Anterior cingulate cortex (tissue), 58 donors: Measurements from ENCODE around the gene SIRT1.
"Not testable (repeated sequence)": the region's sequence is repeated elsewhere in the genome, so short reads cannot be mapped to it uniquely, and the experiment has no call there.

ENCODE experiments used
- DNase-seq, 58 donors: peaks; one replicate each; lab custom pipeline; 2025; lab: John Stamatoyannopoulos, UW

SIRT1 gene

DNA sequence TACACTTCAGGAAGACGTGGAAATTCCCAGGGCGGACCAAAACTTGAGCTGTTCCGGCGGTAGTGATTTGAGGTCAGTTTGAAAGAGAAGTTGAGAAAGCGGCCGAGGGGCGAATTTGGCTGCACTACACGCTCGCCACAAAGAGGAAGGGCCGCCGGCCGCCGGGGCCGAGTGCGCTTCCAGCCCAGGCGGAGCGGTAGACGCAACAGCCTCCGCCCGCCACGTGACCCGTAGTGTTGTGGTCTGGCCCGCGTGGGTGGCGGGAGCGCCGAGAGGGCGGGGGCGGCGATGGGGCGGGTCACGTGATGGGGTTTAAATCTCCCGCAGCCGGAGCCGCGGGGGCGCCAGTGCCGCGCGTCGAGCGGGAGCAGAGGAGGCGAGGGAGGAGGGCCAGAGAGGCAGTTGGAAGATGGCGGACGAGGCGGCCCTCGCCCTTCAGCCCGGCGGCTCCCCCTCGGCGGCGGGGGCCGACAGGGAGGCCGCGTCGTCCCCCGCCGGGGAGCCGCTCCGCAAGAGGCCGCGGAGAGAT lies at the start of gene SIRT1:
Gene SIRT1, plus strand, starts transcription at position 344 of the 529 bp plus-strand sequence. Its CDS starts 66 bp downstream, at position 410.
- DNase-seq = peak; percentile 48 to 98 (median 94)

DNA sequence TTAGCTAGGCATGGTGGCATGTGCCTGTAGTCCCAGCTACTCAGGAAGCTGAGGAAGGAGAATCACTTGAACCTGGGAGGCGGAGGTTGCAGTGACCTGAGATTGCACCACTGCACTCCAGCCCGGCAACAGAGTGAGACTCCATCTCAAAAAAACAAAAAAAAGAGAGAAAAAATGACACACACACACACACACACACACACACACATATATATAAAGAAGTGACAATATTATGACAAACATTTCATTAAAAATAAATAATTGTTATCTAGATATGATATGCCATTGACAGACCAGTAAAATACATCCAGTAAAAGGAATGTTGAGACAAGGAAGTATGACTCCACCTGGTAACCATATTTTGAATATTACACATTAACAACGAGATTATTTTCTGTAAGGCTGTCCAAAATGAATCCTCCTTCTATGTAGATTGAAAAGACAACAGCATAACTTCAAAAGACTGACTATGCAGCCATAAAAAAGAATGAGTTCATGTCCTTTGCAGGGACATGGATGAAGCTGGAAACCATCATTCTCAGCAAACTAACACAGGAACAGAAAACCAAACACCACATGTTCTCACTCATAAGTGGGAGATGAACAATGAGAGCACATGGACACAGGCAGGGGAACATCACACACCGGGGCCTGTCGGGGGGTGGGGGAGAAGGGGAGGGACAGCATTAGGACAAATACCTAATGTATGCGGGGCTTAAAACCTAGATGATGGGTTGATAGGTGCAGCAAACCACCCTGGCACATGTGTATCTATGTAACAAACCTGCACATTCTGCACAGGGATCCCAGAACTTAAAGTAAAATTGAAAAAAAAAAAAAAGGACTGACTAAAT lies 48.7 kb upstream of the SIRT1 start:
- DNase-seq = not testable (repeated sequence)

DNA sequence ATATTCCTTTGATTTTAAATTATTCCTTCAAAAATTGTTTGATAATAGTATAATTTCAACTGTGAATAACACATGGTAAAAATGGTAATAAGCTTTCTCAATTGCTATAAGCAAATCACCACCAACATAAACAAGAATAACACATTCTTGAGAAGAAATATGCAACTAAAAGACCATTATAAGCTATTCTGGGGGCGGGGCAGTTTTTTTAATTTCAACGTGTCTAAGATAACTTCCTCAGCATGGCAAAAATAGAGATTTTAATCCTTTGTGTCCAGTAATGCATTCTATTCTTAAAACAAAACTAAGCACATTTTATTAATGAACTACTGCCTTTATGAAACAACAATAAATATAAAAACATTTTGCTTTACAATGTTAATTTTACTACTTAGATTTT lies 48.0 kb upstream of the SIRT1 start:
- DNase-seq = no peak

DNA sequence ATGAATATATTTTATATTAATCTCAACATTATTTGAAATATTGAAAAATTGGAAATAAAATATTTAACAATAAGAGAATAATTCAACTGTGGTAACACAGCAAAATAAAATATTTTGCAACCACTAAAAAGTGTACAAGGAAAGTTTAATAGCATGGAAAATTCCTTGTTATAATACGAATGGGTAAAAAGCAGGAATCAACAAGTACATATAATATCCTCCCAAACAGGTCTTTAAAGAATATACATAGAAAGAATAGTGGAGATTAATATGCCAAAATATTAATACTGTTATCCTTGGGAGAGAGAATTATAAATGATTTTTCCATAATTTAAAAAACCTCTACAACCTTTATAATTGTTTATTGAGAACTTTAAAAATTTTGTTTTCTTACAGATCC lies 47.5 kb upstream of the SIRT1 start:
- no peak for DNase-seq

DNA sequence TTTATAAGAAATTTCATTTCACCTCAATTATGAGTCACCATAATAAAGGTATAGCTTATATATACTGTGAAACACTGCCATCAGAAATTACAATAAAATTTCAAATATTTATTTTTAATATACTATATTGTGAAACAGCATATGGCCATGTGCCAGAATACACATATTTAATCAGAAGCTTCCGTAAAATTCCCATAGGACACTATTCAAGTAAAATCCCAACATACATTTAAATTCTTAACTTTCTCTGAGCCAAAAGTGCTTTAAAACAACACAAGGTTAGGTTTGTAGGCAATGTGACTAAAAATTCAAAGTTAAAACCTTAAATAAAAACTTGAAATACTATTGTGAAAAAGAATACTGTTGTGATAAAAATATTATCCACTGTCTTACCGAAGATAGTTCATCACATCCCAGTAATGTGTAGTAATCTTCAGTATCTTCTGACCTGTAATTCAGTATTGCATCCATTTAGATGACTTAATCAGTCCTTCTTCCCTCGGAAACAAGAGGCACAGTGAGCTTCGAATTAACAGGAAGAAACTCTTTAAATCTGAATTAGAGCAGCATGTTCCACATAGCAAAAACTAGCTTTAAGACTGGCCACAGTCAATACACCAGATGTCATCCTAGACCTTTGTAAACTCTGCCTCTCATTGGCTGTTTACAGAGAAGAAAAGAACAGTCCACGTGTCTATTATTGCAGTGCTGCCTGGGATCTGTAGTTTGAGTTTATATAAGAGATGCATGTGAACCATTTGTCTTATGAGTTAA lies 46.7 kb upstream of the SIRT1 start, which contains the start of gene DNAJC12:
Gene DNAJC12, minus strand, starts transcription at position 648 of the 774 bp plus-strand sequence. Its CDS starts 177 bp downstream, at position 471.
- peak in 12 of 58 donors; percentile 6 to 83 (median 20) for DNase-seq

DNA sequence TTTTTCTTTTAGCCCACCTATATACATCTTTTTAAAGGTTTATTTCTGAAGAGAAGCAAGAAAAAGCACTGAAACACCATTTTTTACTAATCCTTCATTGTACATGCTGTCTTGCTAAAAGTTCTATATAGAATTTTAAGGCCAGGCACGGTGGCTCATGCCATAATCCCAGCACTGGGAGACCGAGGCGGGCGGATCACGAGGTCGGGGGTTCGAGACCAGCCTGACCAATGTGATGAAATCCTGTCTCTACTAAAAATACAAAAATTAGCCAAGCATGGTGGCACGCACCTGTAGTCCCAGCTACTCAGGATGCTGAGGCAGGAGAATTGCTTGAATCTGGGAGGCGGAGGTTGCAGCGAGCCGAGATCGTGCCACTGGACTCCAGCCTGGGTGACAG lies 44.9 kb upstream of the SIRT1 start:
- DNase-seq = not testable (repeated sequence)

DNA sequence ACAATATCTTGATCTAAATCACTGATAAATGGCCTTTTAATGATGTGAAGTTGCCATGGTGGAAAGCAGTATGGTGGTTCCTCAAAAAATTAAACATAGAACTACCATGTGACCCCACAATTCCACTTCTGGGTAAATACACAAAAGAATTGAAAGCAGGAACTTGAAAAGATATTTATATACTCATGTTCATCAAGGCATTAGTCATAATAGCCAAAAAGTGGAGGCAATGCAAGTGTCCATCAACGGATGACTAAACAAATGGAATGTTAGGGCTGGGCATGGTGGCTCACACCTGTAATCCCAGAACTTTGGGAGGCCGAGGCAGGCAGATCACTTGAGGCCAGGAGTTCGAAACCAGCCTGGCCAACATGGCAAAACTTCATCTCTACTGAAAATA lies 44.5 kb upstream of the SIRT1 start:
- DNase-seq = no peak

DNA sequence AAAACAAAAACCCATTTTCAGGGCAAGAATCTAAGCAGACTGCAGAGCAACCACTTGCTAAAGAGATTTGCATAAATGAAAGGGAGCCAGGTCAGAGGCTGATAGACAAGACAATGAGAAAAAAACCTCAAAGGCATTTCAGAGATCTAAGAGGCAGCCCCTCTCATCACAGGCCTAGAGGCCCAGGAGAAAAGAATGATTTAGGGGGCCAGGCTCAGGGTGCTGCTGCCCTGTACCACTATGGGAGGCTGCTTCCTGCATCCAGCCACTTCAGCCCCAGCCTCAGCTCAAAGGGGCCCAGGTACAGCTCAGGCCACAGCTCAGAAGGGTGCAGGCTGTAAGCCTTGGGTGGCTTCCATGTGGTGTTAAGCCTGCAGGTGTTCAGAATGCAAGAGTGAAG lies 42.7 kb upstream of the SIRT1 start:
- DNase-seq = no peak

DNA sequence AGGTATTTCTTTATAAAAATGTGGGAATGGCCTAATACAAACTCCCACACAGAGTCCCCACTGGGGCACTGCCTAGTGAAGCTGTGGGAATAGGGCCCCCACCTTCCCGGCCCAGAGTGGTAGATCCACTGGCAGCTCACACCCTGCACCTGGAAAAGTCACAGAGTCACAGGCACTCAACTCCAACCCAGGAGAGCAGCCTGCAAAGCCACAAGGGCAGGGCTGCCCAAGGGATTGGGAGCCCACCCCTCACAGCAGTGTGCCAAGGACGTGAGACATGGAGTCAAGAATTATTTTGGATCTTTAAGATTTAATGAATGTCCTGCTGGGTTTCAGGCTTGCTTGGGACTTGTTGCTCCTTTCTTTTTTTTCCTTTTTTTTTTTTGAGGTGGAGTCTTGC lies 41.2 kb upstream of the SIRT1 start:
- DNase-seq = no peak

DNA sequence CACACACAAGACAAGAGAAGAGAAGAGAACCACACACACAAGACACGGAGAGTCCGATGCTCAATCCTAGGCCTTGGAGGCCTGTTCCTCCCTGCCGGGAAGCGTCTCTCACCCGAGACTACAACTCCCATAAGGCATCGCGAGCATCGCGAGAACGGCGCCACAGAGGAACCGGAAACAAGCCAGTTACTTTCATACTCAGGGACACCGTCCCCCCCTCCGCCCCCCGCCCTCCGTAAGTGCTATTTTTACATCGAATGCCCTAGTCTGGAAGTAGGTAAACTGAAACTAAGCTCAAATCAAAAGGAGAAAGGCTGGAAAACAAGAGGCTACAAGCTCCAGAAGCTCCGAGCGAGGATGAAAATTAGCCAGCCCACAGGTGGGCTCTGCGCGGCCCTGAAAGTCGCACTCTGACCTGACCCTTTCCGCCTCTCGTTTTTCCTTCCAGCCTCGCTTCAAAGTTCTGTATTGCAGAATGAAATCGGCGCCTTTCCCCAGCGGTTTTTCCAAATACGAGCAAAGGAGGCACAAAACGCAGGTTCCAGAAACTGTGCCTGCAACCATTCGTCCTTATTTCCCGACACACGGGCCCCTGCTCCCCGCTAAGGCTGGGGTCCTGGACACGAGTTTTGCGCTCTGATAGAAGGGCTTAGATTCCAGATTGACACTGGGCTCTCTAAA lies 35.0 kb upstream of the SIRT1 start:
- DNase-seq = peak; percentile 63 to 97 (median 89)

DNA sequence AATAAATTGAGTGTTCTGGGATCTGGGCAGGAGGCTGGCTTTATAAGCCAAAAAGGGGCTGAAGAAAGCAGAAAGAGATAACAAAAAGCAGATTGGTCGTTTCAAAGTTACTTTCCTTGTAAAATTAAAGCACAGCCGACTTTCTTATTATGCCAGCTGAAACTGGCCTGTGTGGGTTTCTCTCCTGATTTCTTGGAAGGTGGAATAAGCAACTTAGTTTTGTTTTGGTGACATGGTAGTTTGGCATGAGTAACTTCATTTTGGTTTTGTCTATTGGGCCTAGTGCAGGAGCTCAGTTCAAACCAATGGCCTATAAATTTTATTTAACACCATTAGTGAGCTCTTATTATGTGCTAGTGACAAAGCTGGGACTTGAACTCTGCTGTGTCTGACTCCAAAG lies 33.3 kb upstream of the SIRT1 start:
- DNase-seq = no peak

DNA sequence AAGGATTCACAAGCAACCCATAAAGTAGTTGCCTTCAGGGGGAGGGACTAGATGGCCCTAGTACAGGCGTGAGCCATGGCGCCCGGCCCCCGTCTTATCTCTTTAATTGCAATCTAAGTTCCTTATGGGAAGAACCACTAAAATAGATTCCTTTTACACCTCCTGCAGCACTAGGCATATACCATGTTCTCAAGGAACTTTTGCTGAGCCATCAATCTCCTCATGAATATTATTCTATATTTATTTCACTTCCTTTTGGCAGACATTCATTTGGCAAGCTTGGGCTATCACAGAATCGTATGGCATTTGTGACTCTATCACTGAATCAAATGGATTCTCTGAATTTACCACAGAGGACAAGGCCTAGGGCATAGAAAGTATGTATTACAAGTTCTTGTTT lies 31.7 kb upstream of the SIRT1 start:
- DNase-seq = no peak

DNA sequence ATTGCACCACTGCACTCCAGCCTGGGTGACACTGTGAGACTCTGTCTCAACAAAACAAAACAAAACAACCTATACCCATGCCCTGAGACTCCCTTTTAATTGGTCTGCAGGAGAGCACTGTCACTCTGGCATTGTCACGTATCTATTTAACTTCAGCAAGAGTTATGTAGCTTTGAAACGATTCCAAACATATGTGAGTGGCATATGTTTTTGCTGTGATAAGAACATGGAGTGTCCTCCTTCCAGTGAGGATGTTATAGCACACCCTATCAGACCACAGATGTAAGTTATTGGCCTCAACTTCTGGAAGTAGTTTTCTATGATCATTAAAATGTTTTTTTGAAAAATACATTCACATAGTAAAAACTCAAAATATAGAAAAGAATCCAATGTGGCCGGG lies 30.9 kb upstream of the SIRT1 start:
- DNase-seq = no peak

DNA sequence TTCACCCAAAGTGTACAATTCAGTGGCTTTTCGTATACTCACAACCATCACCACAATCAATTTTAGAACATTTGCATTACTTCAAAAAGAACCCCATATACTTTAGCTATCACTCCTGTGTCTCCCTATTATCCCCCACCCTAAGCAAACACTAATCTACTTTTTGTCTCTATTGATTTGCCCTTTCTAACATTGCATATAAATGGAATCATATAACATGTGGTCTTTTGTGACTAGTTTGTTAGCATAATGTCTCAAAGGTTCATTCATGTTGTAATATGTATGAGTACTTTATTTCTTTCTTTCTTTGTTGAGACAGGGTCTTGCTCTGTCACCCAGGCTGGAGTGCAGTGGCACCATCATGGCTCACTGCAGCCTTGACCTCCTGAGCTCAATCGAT lies 25.5 kb upstream of the SIRT1 start:
- no peak for DNase-seq

DNA sequence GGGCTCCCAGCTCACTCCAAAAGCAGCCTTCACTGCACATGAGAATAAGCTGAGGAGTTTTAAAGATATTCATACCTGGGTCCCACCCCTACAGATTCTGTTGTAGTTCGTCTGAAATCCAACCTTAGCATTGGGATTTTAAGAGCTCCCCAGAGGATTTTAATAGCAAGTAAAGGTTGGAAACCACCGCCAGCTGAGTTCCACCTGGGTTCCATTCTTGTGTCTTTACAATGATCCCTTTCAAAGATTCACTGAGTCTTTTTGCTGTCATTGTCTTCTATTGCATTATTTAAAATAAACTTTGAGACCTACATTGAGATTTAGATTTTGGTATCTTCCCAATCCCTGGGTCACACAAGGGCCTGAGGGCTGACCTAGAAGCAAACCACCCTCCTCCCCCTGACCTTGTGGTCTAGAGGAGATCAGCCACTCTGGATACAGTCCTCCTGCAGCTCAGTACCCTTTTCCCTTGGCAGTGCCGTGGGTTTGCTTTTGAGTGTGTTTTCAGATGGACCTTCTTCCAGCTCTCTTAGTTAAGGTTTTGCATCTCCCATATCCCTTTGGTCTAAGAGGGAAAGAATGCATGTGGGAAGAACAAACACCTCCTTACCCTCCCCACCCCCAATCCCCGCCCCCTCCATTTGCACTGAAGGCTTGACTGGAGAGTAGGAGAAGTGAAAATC lies 22.6 kb upstream of the SIRT1 start:
- DNase-seq = no peak

DNA sequence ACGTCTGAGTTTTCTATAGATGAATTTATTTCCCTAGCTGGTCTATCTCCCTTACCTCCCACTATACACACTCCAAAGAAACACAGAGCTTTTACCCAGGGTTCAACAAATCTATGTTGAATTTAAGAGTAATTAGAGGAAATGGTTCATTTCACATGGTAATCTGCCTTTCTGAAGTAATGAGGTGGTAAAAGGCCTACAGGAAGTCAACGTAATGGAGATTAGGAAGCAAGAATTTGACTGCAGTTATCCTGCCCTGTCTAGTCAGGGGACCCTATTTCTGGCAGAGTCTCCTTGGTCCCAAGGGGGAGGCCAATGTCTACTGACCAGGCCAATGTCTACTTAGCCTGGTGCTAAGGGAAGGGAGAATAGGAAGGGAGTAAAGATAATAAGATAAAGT lies 21.4 kb upstream of the SIRT1 start:
- no peak for DNase-seq

DNA sequence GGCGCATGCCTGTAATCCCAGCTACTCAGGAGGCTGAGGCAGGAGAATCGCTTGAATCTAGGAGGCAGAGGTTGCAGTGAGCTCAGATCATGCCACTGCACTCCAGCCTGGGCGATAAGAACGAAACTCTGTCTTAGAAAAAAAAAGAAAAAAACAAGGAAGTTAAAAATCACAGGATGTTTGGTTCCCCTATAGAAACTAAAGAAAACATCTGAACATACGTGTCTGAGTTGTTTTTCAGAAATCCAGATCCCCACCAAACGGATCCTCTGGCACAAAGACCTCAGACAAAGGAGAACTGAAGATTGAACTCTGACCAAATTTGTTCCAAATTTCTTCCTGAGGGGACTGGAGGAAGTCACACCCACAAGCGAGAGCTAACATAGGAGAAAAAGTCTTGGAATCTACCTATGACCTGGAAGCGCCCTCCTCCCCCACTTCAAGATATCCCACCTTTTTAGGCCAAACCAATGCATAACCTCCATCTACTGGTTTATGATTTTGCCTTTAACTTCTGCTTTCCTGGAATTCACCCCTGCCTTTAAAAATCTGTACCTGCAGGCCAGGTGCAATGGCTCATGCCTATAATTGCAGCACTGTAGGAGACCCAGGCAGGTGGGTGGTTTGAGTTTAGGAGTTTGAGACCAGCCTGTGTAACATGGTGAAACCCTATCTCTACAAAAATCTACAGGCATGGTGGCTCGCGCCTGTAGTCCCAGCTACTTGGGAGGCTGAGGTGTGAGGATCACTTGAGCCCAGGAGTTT lies 19.7 kb upstream of the SIRT1 start:
- no peak for DNase-seq

DNA sequence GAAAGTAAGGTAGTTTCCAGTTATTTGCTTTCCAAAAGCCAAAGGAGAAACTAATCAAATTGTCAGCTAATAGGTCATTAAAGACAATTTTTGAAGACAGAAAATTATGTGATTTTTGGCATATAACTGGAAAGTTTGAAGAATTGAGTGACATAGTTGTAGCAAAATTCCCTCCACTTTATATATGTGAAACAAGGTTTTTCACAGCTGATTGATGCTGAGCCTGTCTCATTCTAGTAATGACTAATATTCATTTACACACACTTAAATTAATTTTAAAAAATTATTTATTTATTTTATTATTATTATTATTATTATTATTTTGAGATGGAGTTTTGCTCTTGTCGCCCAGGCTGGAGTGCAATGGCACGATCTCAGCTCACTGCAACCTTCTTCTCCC lies 16.3 kb upstream of the SIRT1 start:
- no peak for DNase-seq

DNA sequence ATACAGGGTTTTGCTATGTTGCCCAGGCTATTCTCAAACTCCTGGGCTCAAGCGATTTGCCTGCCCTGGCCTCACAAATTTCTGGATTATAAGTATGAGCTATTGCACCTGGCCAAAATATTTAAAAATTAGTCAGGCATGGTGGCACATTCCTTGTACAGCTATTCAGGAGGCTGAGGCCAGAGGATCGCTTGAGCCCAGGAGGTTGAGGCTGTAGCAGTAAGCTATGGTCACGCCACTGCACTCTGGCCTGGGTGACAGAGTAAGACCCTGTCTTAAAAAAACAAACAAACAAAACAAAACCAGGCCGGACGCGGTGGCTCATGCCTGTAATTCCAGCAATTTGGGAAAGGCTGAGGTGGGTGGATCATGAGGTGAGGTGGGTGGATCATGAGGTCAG lies 14.5 kb upstream of the SIRT1 start:
- DNase-seq = no peak
